ENCODE data around the gene IRX6. TPM values are rescaled to one million over a fixed set of nuclear protein-coding genes. Genes with fewer than 3 reads are reported as not detected.

Gene IRX6
- total RNA-seq, 2 donors from 2014 or later = 0.27 to 0.28 TPM

- Histone ChIP-seq H3K36me3 (no peaks in the 10 kb centered on the region), H3K4me3 (no peak overlapping the region), H3K9me3 (no peaks in the 10 kb centered on the region), H3K4me1 (replicated peaks) (no peaks in the 10 kb centered on the region), H3K27me3 (replicated peaks; ENCODE audit: insufficient read depth) (no peaks in the 10 kb centered on the region), H3K27ac (no peak overlapping the region)
- DNase-seq (ENCODE audit: low spot score) = no peak
- intact Hi-C loops (cut with DNase I) = no loop called here
- WGBS = 86% methylated on average over 4 of the region's 4 CpGs
- TF ChIP-seq POLR2A (IDR thresholded peaks at IDR 0.05) (no peak), POLR2AphosphoS5 (IDR thresholded peaks at IDR 0.05) (no peak), CTCF (IDR thresholded peaks at IDR 0.05) (no peak)
These were observed 17.7 kb downstream of the IRX6 start for GRCh38 chr16:55341681-55342080.

GRCh38 chr16:55346475-55346874 lies 22.5 kb downstream of the IRX6 start:
- Histone ChIP-seq H3K4me3 (no peak overlapping the region), H3K27me3 (replicated peaks; ENCODE audit: insufficient read depth) (no peaks in the 10 kb centered on the region), H3K36me3 (no peaks in the 10 kb centered on the region), H3K9me3 (no peaks in the 10 kb centered on the region), H3K27ac (no peak overlapping the region), H3K4me1 (replicated peaks) (no peaks in the 10 kb centered on the region)
- DNase-seq (ENCODE audit: low spot score) = no peak
- intact Hi-C loops (cut with DNase I) = no loop called here
- TF ChIP-seq POLR2A (IDR thresholded peaks at IDR 0.05) = no peak
- TF ChIP-seq CTCF (IDR thresholded peaks at IDR 0.05) = no peak
- TF ChIP-seq POLR2AphosphoS5 (IDR thresholded peaks at IDR 0.05) = no peak
- WGBS = 94% methylated on average over 6 of the region's 6 CpGs

DNA sequence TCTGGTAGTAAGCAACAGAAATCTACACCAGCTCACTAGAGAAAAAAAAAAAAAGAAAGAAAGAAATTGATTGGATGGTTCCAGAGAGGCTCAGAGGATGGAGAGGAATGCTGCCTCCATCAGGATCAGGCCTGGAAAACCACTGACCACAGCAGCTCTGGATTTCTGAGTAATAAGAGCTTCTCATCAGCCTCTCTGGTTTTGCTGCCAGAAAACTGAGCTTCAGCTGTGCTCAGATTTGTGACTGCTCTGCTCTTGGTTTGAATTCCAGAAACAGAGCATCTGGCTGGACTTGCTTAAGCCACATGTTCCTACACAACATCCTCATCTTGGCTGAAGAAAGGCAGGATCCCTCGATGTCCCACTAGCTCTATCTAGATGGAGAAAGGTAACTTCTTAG lies 25.9 kb downstream of the IRX6 start:
- H3K27me3 ChIP-seq (replicated peaks; ENCODE audit: insufficient read depth) = no peaks in the 10 kb centered on the region
- TF ChIP-seq POLR2AphosphoS5 (IDR thresholded peaks at IDR 0.05) (no peak), CTCF (IDR thresholded peaks at IDR 0.05) (no peak), POLR2A (IDR thresholded peaks at IDR 0.05) (no peak)
- no peak for DNase-seq (ENCODE audit: low spot score)
- no peak overlapping the region for H3K27ac ChIP-seq
- no peaks in the 10 kb centered on the region for H3K9me3 ChIP-seq
- no peak overlapping the region for H3K4me3 ChIP-seq
- intact Hi-C loops (cut with DNase I) = no loop called here
- H3K4me1 ChIP-seq (replicated peaks) = no peaks in the 10 kb centered on the region
- no peaks in the 10 kb centered on the region for H3K36me3 ChIP-seq
- 100% methylated on average over 1 of the region's 1 CpG for WGBS

GRCh38 chr16:55350984-55351383 lies 27.0 kb downstream of the IRX6 start:
- TF ChIP-seq POLR2AphosphoS5 (IDR thresholded peaks at IDR 0.05) (no peak), POLR2A (IDR thresholded peaks at IDR 0.05) (no peak)
- H3K27ac ChIP-seq = no peak overlapping the region
- intact Hi-C loops (cut with DNase I) = no loop called here
- no peaks in the 10 kb centered on the region for H3K27me3 ChIP-seq (replicated peaks; ENCODE audit: insufficient read depth)
- H3K9me3 ChIP-seq = no peaks in the 10 kb centered on the region
- no peaks in the 10 kb centered on the region for H3K36me3 ChIP-seq
- H3K4me1 ChIP-seq (replicated peaks) = no peaks in the 10 kb centered on the region
- DNase-seq (ENCODE audit: low spot score) = no peak
- H3K4me3 ChIP-seq = no peak overlapping the region

DNA sequence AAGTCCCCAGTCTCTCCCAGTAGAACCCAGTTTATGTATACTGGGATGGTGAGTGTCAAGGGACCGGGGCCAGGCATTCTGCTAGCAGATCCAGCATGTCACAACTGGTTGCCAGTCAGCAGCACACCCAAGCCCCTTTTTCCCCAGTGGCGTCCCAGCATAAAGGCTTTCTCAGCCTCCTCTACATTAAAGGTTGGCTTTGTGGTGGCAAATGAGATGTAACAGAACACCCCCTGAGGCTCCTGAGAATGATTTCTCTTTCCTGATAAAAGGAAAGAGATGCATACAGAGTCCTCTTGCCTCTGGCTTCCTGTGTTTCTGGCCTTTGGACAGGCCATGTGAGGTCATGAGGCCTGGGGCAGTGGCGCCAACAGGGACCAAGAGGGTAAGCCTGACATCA lies 27.9 kb downstream of the IRX6 start:
- TF ChIP-seq POLR2A (IDR thresholded peaks at IDR 0.05) = no peak
- TF ChIP-seq POLR2AphosphoS5 (IDR thresholded peaks at IDR 0.05) = no peak
- TF ChIP-seq CTCF (IDR thresholded peaks at IDR 0.05) = no peak
- intact Hi-C loops (cut with DNase I) = no loop called here
- 94% methylated on average over 3 of the region's 3 CpGs for WGBS
- Histone ChIP-seq H3K9me3 (no peaks in the 10 kb centered on the region), H3K27ac (no peak overlapping the region), H3K4me3 (no peak overlapping the region), H3K27me3 (replicated peaks; ENCODE audit: insufficient read depth) (no peaks in the 10 kb centered on the region), H3K36me3 (no peaks in the 10 kb centered on the region), H3K4me1 (replicated peaks) (no peaks in the 10 kb centered on the region)
- no peak for DNase-seq (ENCODE audit: low spot score)
